Measurements from ENCODE around the gene KIF12. TPM values are rescaled to one million over a fixed set of nuclear protein-coding genes. Genes with fewer than 3 reads are reported as not detected.

Gene KIF12
- total RNA-seq = not detected

DNA sequence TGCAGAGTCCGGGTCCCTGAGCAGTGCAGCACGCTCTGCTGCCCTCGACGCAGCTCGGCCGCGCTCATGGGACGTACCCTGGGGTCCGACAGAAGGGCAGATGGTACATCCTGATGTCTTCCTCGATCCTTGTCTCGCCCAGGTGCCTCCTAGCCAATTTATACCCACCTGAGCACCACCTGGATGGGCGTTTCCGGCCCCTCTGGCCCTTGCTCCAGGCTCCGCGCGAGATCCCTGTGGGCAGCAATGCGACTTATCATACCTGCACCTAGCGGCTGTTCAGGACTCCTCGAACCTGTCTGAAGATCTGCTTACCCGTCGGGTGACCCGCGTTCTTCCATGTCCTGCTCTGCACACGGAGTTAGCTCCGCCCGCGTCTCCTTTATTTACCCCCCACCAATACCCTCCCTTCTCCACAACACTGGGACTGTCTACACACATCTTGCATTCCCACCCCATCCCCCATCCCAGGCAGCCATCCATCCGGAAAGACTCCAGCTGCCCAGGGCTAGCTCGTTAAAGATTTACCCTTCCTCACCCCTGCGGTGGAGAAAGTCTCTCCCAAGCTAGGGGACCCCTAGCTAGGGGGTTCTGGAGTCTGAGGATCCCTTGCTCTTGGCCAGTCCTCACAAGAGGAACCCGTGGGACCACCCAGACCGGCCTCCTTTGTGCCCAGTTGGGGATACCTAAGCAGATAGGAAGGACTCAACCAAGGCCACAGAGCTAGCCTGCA, at the start of gene KIF12:
TSS of gene KIF12 (minus strand) at position 357 of the 733 bp plus-strand sequence. CDS start at position 341, 16 bp downstream.
- DNase-seq (ENCODE audit: low spot score) (no peak), ATAC-seq (no peak)
- Mint-ChIP-seq H3K4me1 (ENCODE audit: low read depth in 2 of 2) (peaks cover 0 to 4% of the 10 kb centered on the region in 2 donors), H3K27me3 (peaks cover 30 to 46% of the 10 kb centered on the region in 2 donors), H3K4me3 (peak within 1 kb of the TSS; percentile 23), H3K9me3 (no peaks in the 10 kb centered on the region), H3K36me3 (peaks cover 6% of the 10 kb centered on the region), H3K27ac (no peak within 1 kb of the TSS)

DNA sequence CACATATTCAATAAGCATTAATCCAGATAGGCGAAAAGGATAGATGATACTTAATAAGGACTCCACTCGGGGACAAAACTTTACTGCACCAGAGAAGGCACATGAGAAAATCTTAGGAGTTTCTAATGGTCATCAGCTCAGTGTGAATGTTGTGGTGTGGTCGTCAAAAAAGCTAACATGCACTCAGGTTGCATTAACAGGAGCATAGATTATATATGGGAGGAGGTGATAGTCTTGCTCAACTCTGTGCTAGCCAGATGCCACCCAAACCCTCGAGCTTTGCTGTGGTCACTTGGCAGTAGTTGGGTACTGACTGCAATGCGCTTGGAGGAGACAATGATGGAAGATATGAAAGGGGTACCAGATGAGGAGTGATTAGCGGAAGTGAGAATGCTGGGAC, 47.6 kb upstream of the KIF12 start:
- ATAC-seq (no peak), DNase-seq (ENCODE audit: low spot score) (no peak)
- Mint-ChIP-seq H3K27me3 (peaks cover 16% of the 10 kb centered on the region in 2 donors), H3K36me3 (no peaks in the 10 kb centered on the region), H3K27ac (no peak overlapping the region), H3K4me3 (no peak overlapping the region), H3K4me1 (ENCODE audit: low read depth in 2 of 2) (no peaks in the 10 kb centered on the region), H3K9me3 (no peaks in the 10 kb centered on the region)

DNA sequence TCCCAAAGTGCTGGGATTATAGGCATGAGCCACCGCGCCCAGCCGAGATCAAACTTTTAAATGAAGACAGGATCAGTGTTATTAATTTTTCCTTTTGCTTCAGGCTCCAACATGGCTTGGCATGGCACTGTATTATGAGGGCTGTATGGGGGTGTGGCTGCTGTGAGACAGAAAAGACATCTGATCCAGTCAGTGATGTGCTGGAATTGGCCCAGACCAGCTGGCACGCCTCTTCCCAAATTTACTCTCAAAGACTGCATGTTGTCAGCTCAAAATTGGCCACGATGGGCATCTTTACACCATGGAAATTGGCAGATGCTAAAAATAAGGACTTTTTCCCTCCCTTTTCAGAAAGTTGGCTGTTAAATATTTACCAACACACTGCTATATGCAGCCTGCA, 44.1 kb upstream of the KIF12 start:
- DNase-seq (ENCODE audit: low spot score) (no peak), ATAC-seq (no peak)
- H3K27ac Mint-ChIP-seq = no peak overlapping the region
- H3K9me3 Mint-ChIP-seq = no peaks in the 10 kb centered on the region
- H3K4me1 Mint-ChIP-seq (ENCODE audit: low read depth in 2 of 2) = no peaks in the 10 kb centered on the region
- H3K27me3 Mint-ChIP-seq = peaks cover 13 to 19% of the 10 kb centered on the region in 2 donors
- no peaks in the 10 kb centered on the region for H3K36me3 Mint-ChIP-seq
- no peak overlapping the region for H3K4me3 Mint-ChIP-seq

DNA sequence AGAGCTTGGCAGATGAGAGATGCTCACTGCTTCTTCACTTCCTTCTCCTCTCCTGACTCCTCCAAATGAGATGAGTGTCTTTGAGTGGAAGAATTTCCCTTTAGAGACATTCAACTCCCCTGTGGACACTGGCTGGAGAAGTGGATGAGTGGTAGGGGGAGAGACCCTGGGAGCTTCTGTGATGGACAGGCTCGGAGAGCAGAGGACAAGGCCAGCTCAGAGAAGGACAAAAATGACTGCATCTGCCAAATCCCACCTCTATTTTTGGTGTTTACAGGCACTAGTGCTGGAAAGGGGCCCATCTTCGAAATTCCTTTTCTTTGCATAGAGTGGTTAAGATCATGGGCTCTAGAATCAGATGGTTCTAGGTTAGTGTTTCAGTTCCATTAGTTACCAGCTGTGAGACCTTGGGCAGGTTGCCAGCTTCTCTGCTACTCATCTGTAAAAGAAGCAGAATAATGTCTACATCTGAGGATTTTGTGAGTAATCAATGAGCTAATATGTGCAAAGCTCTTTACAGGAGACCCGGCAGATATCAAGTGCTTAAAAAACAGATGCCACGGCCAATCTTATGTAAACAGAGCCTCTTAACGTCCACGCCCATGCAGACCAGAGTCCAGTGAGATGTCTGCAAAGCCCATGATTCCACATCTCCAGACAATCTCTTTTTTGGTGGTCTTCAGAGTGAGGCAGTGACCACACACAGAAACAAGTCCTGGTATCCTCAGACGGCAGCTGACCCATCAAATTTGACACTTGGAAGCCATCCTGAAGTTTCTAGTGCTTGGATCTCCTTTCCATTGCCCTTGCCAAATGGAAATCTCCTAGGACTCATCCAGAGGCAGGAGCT, 42.7 kb upstream of the KIF12 start:
- ATAC-seq = no peak
- no peak for DNase-seq (ENCODE audit: low spot score)
- Mint-ChIP-seq H3K4me1 (ENCODE audit: low read depth in 2 of 2) (no peaks in the 10 kb centered on the region), H3K36me3 (no peaks in the 10 kb centered on the region), H3K27ac (no peak overlapping the region), H3K27me3 (peaks cover 16% of the 10 kb centered on the region in 2 donors), H3K9me3 (no peaks in the 10 kb centered on the region), H3K4me3 (no peak overlapping the region)

DNA sequence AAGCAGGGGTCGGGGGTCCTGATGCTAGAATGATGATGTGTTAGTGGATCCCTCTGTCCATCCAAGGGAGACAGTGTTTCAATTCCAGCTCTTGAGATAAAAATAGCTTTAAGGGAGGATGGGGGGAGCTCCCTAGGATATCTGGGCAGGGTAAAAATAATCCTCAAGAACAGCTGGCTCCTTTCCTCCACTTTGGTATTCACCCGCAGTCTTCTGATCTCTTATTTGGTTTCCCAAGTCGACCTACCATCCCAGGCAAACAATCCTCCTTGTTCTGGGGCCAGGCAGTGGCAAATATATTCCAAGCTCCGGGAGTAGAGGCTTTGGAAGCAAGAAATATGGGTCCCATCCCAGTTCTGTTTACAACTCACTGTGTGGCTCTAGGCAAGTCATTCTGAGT, 41.8 kb upstream of the KIF12 start:
- Mint-ChIP-seq H3K27me3 (peaks cover 13 to 14% of the 10 kb centered on the region in 2 donors), H3K36me3 (no peaks in the 10 kb centered on the region)
- no peak for ATAC-seq

DNA sequence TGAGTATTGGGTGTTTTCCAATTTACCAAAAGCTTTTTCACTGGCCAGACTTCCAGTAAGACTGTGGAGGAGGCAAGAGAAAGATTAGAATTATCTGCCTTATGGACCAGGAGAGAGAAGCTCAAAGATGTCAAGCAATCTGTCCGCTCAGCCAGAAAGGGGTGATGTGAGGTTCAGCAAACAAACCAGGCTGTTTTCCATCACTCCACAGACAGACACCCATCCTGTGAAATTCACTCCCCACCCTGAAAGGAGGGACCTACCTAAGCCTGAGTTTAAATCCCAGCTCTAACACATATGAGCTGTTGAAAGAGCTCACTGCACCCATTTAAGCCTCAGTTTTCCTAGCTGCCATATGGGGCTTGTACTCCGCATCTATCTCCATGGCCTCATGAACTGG, 41.3 kb upstream of the KIF12 start:
- ATAC-seq (no peak), DNase-seq (ENCODE audit: low spot score) (no peak)
- Mint-ChIP-seq H3K27ac (no peak overlapping the region), H3K4me1 (ENCODE audit: low read depth in 2 of 2) (no peaks in the 10 kb centered on the region), H3K27me3 (peaks cover 14 to 17% of the 10 kb centered on the region in 2 donors), H3K36me3 (no peaks in the 10 kb centered on the region), H3K4me3 (no peak overlapping the region), H3K9me3 (no peaks in the 10 kb centered on the region)

More for the DNA sequence above, 41.8 kb upstream of the KIF12 start:
- Mint-ChIP-seq H3K27ac (no peak overlapping the region), H3K9me3 (no peaks in the 10 kb centered on the region), H3K4me1 (ENCODE audit: low read depth in 2 of 2) (no peaks in the 10 kb centered on the region), H3K4me3 (no peak overlapping the region)
- DNase-seq (ENCODE audit: low spot score) = no peak

DNA sequence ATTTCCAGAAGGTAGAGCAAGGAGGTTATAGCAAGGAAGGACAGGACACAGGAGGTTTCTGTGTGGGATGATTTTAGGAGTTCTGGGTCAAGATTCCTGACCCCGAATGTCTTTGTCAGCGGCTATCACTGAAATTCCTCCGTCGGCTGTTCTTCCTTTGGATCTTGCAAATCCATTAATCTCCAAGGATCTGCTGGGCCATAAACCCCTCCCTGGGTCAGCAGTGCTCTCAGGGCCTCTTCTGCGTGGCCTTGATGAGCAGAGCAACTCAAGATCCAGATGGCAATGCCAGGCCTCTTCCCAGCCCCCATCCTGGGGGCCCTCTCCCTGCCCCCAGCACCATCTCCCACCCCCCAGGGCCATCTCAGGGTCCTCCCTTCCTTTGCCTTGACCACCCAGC, 40.0 kb upstream of the KIF12 start:
- DNase-seq (ENCODE audit: low spot score) = no peak
- H3K4me1 Mint-ChIP-seq (ENCODE audit: low read depth in 2 of 2) = no peaks in the 10 kb centered on the region
- no peak overlapping the region for H3K4me3 Mint-ChIP-seq
- H3K9me3 Mint-ChIP-seq = no peaks in the 10 kb centered on the region
- H3K27ac Mint-ChIP-seq = no peak overlapping the region
- no peak for ATAC-seq
- H3K27me3 Mint-ChIP-seq = peaks cover 14 to 21% of the 10 kb centered on the region in 2 donors
- no peaks in the 10 kb centered on the region for H3K36me3 Mint-ChIP-seq

DNA sequence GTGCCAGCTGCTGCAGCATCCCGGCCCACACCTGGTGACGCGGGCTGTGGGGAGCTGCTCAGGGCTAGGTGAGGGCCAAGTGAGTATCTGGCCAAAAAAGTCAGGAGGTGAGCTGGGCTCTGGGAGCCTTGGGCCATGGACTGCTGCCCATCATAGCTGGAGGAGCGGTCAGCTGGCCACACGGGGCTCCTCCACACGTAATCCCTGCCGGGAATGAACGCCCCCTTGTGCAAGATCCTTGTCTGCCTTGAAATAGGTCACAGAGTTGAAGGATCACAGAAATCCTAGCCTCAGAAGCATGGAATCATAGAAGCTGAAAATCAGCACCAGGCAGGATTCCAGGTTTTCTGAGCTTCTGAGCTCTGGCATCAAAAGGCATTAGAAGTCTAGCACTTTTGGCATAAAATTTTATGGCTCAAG, 39.5 kb upstream of the KIF12 start:
- no peaks in the 10 kb centered on the region for H3K36me3 Mint-ChIP-seq
- no peak for DNase-seq (ENCODE audit: low spot score)

DNA sequence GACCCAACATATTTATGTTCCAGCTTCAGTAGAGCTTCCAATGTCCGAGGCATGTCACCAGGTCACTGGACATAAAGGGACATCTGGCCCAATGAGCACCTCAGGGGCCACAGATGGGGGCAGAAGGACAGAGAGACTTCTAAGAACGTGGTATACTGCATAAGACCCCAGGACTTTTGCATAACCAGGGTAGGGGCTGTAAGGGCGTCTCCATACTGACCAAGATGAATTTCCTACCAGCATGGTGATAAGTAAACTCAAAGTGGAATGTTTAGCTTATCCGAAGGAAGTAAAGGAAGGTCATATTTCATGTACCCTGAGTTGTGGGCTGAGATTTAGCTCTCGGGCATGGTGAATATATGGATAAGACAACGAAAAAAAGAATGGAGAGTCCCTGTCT, 38.7 kb upstream of the KIF12 start:
- Mint-ChIP-seq H3K27ac (no peak overlapping the region), H3K4me1 (ENCODE audit: low read depth in 2 of 2) (no peaks in the 10 kb centered on the region), H3K36me3 (no peaks in the 10 kb centered on the region), H3K9me3 (no peaks in the 10 kb centered on the region), H3K4me3 (no peak overlapping the region), H3K27me3 (peaks cover 18 to 28% of the 10 kb centered on the region in 2 donors)
- DNase-seq (ENCODE audit: low spot score) (no peak), ATAC-seq (no peak)

More for the DNA sequence above, 39.5 kb upstream of the KIF12 start:
- Mint-ChIP-seq H3K4me1 (ENCODE audit: low read depth in 2 of 2) (no peaks in the 10 kb centered on the region), H3K9me3 (no peaks in the 10 kb centered on the region), H3K4me3 (no peak overlapping the region), H3K27me3 (peaks cover 16 to 25% of the 10 kb centered on the region in 2 donors), H3K27ac (no peak overlapping the region)
- no peak for ATAC-seq

DNA sequence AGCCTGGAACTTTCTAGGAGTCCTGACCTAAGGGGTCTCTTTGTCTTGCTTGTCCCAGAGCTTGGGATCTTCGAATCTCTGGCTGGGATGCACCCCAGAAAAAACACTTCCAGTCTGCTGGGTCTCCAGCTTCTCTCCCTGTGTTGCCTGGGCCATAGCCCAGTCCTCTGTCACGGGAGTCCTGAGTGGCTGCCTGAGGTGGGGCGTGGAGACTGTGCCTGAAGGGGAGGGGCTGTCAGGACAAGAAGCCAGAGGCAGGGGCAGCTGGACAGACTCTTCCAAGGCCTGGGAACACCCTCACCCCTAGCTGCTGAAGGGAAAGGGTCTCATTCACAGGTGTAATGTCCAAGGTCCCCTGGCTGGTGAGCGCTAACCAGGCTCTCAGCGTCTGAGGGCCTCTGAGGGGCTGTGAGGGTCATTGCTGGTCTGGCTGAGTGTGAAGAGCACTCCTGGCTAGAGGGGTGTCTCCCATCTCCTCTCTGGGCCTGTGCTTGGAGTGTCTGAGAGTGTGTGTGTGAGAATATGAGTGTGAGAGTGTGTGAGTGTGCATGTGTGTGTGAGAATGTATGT, 35.8 kb upstream of the KIF12 start:
- H3K36me3 Mint-ChIP-seq = no peaks in the 10 kb centered on the region
- H3K4me3 Mint-ChIP-seq = no peak overlapping the region
- H3K9me3 Mint-ChIP-seq = no peaks in the 10 kb centered on the region
- no peak for DNase-seq (ENCODE audit: low spot score)
- H3K27ac Mint-ChIP-seq = no peak overlapping the region
- ATAC-seq = peak in 1 of 2 donors; percentile 14
- H3K27me3 Mint-ChIP-seq = peaks cover 13 to 16% of the 10 kb centered on the region in 2 donors
- H3K4me1 Mint-ChIP-seq (ENCODE audit: low read depth in 2 of 2) = no peaks in the 10 kb centered on the region

DNA sequence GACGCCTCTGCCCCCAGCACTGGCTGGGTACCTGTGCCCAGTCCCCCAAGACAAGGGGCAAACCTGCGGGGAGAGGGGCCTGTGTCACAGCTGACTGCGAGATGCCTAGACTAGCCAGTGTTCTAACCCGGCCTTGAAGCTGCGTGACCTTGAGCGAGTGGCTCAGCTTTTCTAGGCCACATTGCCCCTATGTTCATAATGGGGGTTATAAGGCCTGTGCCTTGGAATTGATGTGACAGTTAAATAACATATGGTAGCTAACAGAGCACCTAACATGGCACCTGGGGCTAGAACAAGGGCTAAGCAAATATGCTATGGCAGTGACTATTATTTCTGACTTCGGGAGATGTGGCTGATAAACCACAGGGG, 33.4 kb upstream of the KIF12 start:
- H3K4me3 Mint-ChIP-seq = no peak overlapping the region
- H3K9me3 Mint-ChIP-seq = no peaks in the 10 kb centered on the region
- H3K27me3 Mint-ChIP-seq = peaks cover 14 to 17% of the 10 kb centered on the region in 2 donors
- peaks cover 6% of the 10 kb centered on the region for H3K36me3 Mint-ChIP-seq
- DNase-seq (ENCODE audit: low spot score) (no peak), ATAC-seq (no peak)
- H3K4me1 Mint-ChIP-seq (ENCODE audit: low read depth in 2 of 2) = no peaks in the 10 kb centered on the region
- no peak overlapping the region for H3K27ac Mint-ChIP-seq

DNA sequence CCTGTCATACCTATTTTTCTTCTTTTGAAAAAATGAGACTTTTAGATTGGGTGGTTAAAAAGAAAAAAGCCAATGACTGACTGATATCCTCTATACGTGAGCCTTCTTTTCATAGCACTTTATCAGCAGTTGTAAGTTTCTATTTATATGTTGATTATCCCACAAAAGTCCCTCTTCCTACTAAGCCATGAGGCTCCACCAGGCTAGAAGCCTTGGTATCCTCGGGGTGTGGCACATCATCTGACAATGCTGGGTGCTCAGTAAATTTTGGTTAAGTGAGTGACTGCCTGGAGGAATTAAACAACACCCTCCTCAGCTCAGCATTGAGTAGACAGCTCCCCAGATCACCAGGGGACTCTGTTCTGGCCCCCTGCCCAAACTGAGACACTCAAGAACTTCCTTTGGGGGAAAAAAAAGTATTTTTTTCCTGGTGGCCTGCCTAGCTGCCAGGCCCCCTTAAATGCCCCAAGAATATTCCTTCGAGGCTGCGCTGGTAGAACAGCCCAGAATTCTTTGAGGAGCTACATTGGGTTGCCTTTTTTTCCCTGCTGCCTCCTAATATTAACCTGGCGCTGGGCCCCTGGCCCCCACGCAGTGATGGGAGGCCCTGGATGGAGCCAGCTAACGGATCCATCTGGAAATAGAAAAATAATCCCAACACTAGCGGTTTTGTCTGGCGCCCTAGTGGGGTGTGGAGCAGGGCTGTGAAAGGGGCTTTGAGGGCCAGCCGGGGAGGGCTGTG, 32.9 kb upstream of the KIF12 start:
- no peaks in the 10 kb centered on the region for H3K4me1 Mint-ChIP-seq (ENCODE audit: low read depth in 2 of 2)
- H3K9me3 Mint-ChIP-seq = peaks cover 2% of the 10 kb centered on the region

DNA sequence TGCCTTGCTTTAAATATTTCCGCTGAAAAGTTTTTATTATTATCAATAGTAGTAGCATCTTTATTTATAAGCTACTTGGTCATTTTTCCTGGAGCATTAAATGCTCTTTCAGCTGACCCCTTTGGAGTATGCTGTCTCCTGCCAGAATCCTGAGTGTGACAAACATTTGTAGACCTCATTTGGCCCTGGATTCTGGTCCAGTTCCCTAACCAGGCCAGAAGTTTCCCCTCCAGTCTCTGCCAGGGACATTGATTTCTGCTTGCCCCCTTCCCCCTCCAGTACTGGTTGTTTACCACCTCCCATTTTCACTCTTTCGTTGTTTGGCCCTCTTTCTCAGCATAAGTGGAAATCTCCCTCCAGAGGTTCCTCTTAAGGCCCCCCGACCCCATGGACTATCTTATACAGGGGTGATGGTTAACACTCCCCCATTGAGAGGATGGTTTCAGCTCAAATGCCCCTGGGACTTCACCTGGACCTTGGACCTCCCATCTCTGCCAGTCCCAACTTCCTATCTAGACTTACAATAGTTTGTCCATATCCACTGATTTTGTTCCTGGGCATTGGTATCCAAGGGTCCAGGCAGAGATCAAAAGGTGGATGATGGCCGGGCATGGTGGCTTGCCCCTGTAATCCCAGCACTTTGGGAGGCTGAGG, 31.7 kb upstream of the KIF12 start:
- Mint-ChIP-seq H3K4me3 (no peak overlapping the region), H3K36me3 (peaks cover 6% of the 10 kb centered on the region), H3K9me3 (peaks cover 2% of the 10 kb centered on the region), H3K4me1 (ENCODE audit: low read depth in 2 of 2) (no peaks in the 10 kb centered on the region), H3K27ac (no peak overlapping the region), H3K27me3 (peaks cover 17 to 30% of the 10 kb centered on the region in 2 donors)
- ATAC-seq = no peak
- DNase-seq (ENCODE audit: low spot score) = no peak

More for the DNA sequence above, 32.9 kb upstream of the KIF12 start:
- DNase-seq (ENCODE audit: low spot score) = no peak
- H3K27me3 Mint-ChIP-seq = peaks cover 13 to 22% of the 10 kb centered on the region in 2 donors
- H3K27ac Mint-ChIP-seq = no peak overlapping the region
- peaks cover 6% of the 10 kb centered on the region for H3K36me3 Mint-ChIP-seq
- no peak for ATAC-seq
- H3K4me3 Mint-ChIP-seq = no peak overlapping the region

Measured in natural killer cell treated with Interleukin-12 subunit alpha and Interleukin-12 subunit beta and Interleukin-15 and Interleukin-18, amount 100 ng/mL, for 72 hours (primary cell).